Stimulated activated CD8-positive, alpha-beta memory T cell treated with anti-CD3 and anti-CD28 coated beads, Interleukin-7, amount 100 ng/mL, for 48 hours (primary cell): ENCODE results near the gene SNRPA.
A peak's percentile ranks its signal among the peaks of the same experiment; 100 is the strongest.
"Not testable (repeated sequence)": the region's sequence is repeated elsewhere in the genome, so short reads cannot be mapped to it uniquely, and the experiment has no call there.

Experiments
- DNase-seq, 2 donors: peaks; one replicate each; pipeline ENCODE4 v3.0.0-alpha.2; 2020; ENCODE audit warnings: low read depth in 1 of 2; ENCODE audit errors: extremely low read depth in 1 of 2

Gene SNRPA

GRCh38 chr19:40800339-40800996 is 49.5 kb downstream of the SNRPA start:
- DNase-seq = no peak

- no peak for DNase-seq
Observed at GRCh38 chr19:40800997-40801377, 50.0 kb downstream of the SNRPA start.

- DNase-seq = no peak
Observed at GRCh38 chr19:40801426-40802299, 50.7 kb downstream of the SNRPA start.

GRCh38 chr19:40802300-40803169 is 51.5 kb downstream of the SNRPA start:
- DNase-seq = no peak

GRCh38 chr19:40803170-40803856 is 52.3 kb downstream of the SNRPA start:
- DNase-seq = no peak

GRCh38 chr19:40803857-40804782 is 53.1 kb downstream of the SNRPA start:
- DNase-seq = peak in 1 of 2 donors; percentile 37

- DNase-seq = no peak
Observed at GRCh38 chr19:40804783-40805242, 53.8 kb downstream of the SNRPA start.

- no peak for DNase-seq
Observed at GRCh38 chr19:40805258-40805868, 54.4 kb downstream of the SNRPA start.

- peak; percentile 63 to 75 for DNase-seq
Observed at GRCh38 chr19:40806423-40807146, 55.6 kb downstream of the SNRPA start.

- DNase-seq = no peak
Observed at GRCh38 chr19:40807147-40808020, 56.4 kb downstream of the SNRPA start.

GRCh38 chr19:40808021-40808325 is 57.0 kb downstream of the SNRPA start:
- no peak for DNase-seq

- no peak for DNase-seq
Observed at GRCh38 chr19:40808497-40808896, 57.5 kb downstream of the SNRPA start.

- no peak for DNase-seq
Observed at GRCh38 chr19:40809358-40810086, 58.5 kb downstream of the SNRPA start.

GRCh38 chr19:40810160-40810559 is 59.2 kb downstream of the SNRPA start:
- no peak for DNase-seq

- not testable (repeated sequence) for DNase-seq
Observed at GRCh38 chr19:40810649-40811408, 59.8 kb downstream of the SNRPA start.
